ENCODE data around the gene TAF15. TPM values are rescaled to one million over a fixed set of nuclear protein-coding genes. Genes with fewer than 3 reads are reported as not detected.

The TAF15 gene
- total and polyA plus RNA-seq, 2 experiments from 2014 or later: 9.2 to 27.5 TPM

GRCh38 chr17:35764123-35764991, 44.9 kb upstream of the TAF15 start:
- H3K4me1 ChIP-seq (ENCODE audit: insufficient read depth): no peaks in the 10 kb centered on the region
- H3F3A ChIP-seq (ENCODE audit: insufficient read depth): no peaks in the 10 kb centered on the region
- H3K4me3 ChIP-seq: peak overlapping the region; percentile 69
- no peak overlapping the region for H3K27ac ChIP-seq
- peak overlapping the region; percentile 48; the same call in 1 of the 2 replicates for H3K9ac ChIP-seq
- in situ Hi-C loops (cut with MboI): no loop called here
- peak; percentile 91 for DNase-seq
- H3K9me3 ChIP-seq (ENCODE audit: low read depth): no peaks in the 10 kb centered on the region
- H3K4me2 ChIP-seq (ENCODE audit: unreplicated experiment): peak overlapping the region; percentile 87
- H3K36me3 ChIP-seq (ENCODE audit: low read depth): no peaks in the 10 kb centered on the region
- TF ChIP-seq EZH2phosphoT487 (IDR thresholded peaks at IDR 0.05; ENCODE audit: insufficient read depth, low read depth) (no peak), EZH2 (IDR thresholded peaks at IDR 0.05; ENCODE audit: insufficient read depth, poor library complexity, severe bottlenecking) (no peak)
- H2AFZ ChIP-seq: peak overlapping the region; percentile 54
- no peaks in the 10 kb centered on the region for H3K9me2 ChIP-seq (ENCODE audit: insufficient read depth)
- H3K79me2 ChIP-seq (ENCODE audit: insufficient read depth): no peaks in the 10 kb centered on the region
- 6 to 7% methylated on average over 47 to 56 of the region's 75 CpGs for WGBS, 2 experiments (ENCODE audit: low coverage in 1 of 2, low lambda C conversion rate in 2 of 2, missing lambda C conversion rate in 2 of 2)
- H3K27me3 ChIP-seq (replicated peaks; ENCODE audit: insufficient read depth): peaks cover 7% of the 10 kb centered on the region; the same call in 1 of the 2 replicates
- H4K20me1 ChIP-seq (ENCODE audit: insufficient read depth): no peaks in the 10 kb centered on the region

- Histone ChIP-seq H3K4me3 (no peak overlapping the region), H3K9me2 (ENCODE audit: insufficient read depth) (no peaks in the 10 kb centered on the region), H3K27me3 (replicated peaks; ENCODE audit: insufficient read depth) (peaks cover 7% of the 10 kb centered on the region; the same call in 1 of the 2 replicates), H3K4me2 (ENCODE audit: unreplicated experiment) (no peak overlapping the region), H3K4me1 (ENCODE audit: insufficient read depth) (no peaks in the 10 kb centered on the region), H3K36me3 (ENCODE audit: low read depth) (no peaks in the 10 kb centered on the region), H3K9ac (no peak overlapping the region), H3F3A (ENCODE audit: insufficient read depth) (no peaks in the 10 kb centered on the region), H3K27ac (no peak overlapping the region), H3K9me3 (ENCODE audit: low read depth) (no peaks in the 10 kb centered on the region), H4K20me1 (ENCODE audit: insufficient read depth) (no peaks in the 10 kb centered on the region), H2AFZ (no peak overlapping the region), H3K79me2 (ENCODE audit: insufficient read depth) (no peaks in the 10 kb centered on the region)
- DNase-seq: no peak
- TF ChIP-seq EZH2phosphoT487 (IDR thresholded peaks at IDR 0.05; ENCODE audit: insufficient read depth, low read depth) (no peak), EZH2 (IDR thresholded peaks at IDR 0.05; ENCODE audit: insufficient read depth, poor library complexity, severe bottlenecking) (no peak)
- in situ Hi-C loops (cut with MboI): no loop called here
- WGBS, 2 experiments (ENCODE audit: low coverage in 1 of 2, low lambda C conversion rate in 2 of 2, missing lambda C conversion rate in 2 of 2): 74 to 78% methylated on average over 11 of the region's 11 CpGs
These were observed 44.1 kb upstream of the TAF15 start for GRCh38 chr17:35765086-35765710.

GRCh38 chr17:35765756-35766488, 43.4 kb upstream of the TAF15 start:
- no peaks in the 10 kb centered on the region for H3K4me1 ChIP-seq (ENCODE audit: insufficient read depth)
- in situ Hi-C loops (cut with MboI): no loop called here
- no peak overlapping the region for H3K9ac ChIP-seq
- no peaks in the 10 kb centered on the region for H3K9me2 ChIP-seq (ENCODE audit: insufficient read depth)
- H3K27me3 ChIP-seq (replicated peaks; ENCODE audit: insufficient read depth): peaks cover 7% of the 10 kb centered on the region; the same call in 1 of the 2 replicates
- H2AFZ ChIP-seq: no peak overlapping the region
- no peaks in the 10 kb centered on the region for H3K79me2 ChIP-seq (ENCODE audit: insufficient read depth)
- no peaks in the 10 kb centered on the region for H3F3A ChIP-seq (ENCODE audit: insufficient read depth)
- H3K36me3 ChIP-seq (ENCODE audit: low read depth): no peaks in the 10 kb centered on the region
- no peak overlapping the region for H3K4me2 ChIP-seq (ENCODE audit: unreplicated experiment)
- H3K9me3 ChIP-seq (ENCODE audit: low read depth): no peaks in the 10 kb centered on the region
- TF ChIP-seq EZH2 (IDR thresholded peaks at IDR 0.05; ENCODE audit: insufficient read depth, poor library complexity, severe bottlenecking) (no peak), EZH2phosphoT487 (IDR thresholded peaks at IDR 0.05; ENCODE audit: insufficient read depth, low read depth) (no peak)
- H4K20me1 ChIP-seq (ENCODE audit: insufficient read depth): no peaks in the 10 kb centered on the region
- H3K27ac ChIP-seq: no peak overlapping the region
- no peak overlapping the region for H3K4me3 ChIP-seq
- no peak for DNase-seq
- 59 to 60% methylated on average over 8 of the region's 8 CpGs for WGBS, 2 experiments (ENCODE audit: low coverage in 1 of 2, low lambda C conversion rate in 2 of 2, missing lambda C conversion rate in 2 of 2)

GRCh38 chr17:35766489-35766877, 42.8 kb upstream of the TAF15 start:
- Histone ChIP-seq H2AFZ (no peak overlapping the region), H3K4me2 (ENCODE audit: unreplicated experiment) (no peak overlapping the region), H3K79me2 (ENCODE audit: insufficient read depth) (no peaks in the 10 kb centered on the region), H3K9ac (no peak overlapping the region), H3K27ac (no peak overlapping the region), H3F3A (ENCODE audit: insufficient read depth) (no peaks in the 10 kb centered on the region), H3K27me3 (replicated peaks; ENCODE audit: insufficient read depth) (peaks cover 7% of the 10 kb centered on the region; the same call in 1 of the 2 replicates), H4K20me1 (ENCODE audit: insufficient read depth) (no peaks in the 10 kb centered on the region), H3K4me1 (ENCODE audit: insufficient read depth) (no peaks in the 10 kb centered on the region), H3K36me3 (ENCODE audit: low read depth) (no peaks in the 10 kb centered on the region), H3K9me3 (ENCODE audit: low read depth) (no peaks in the 10 kb centered on the region), H3K9me2 (ENCODE audit: insufficient read depth) (no peaks in the 10 kb centered on the region), H3K4me3 (no peak overlapping the region)
- in situ Hi-C loops (cut with MboI): no loop called here
- TF ChIP-seq EZH2phosphoT487 (IDR thresholded peaks at IDR 0.05; ENCODE audit: insufficient read depth, low read depth) (no peak), EZH2 (IDR thresholded peaks at IDR 0.05; ENCODE audit: insufficient read depth, poor library complexity, severe bottlenecking) (no peak)
- no peak for DNase-seq
- WGBS, 2 experiments (ENCODE audit: low coverage in 1 of 2, low lambda C conversion rate in 2 of 2, missing lambda C conversion rate in 2 of 2): 78 to 81% methylated on average over 20 to 24 of the region's 24 CpGs
